Esophagus squamous epithelium (tissue), 5 donors: ENCODE results near the gene COPS7A. TPM values are rescaled to one million over a fixed set of nuclear protein-coding genes. Genes with fewer than 3 reads are reported as not detected.

Experiments used
- DNase-seq: peaks from one replicate; lab custom pipeline; 2025; lab: John Stamatoyannopoulos, UW
- H3K27ac ChIP-seq, 4 donors: fragments of 200-600 bp; sonication (generic); one replicate each; pipeline ENCODE4 v1.5.1; 2016 to 2019; ENCODE audit warnings: mild to moderate bottlenecking in 1 of 4
- H3K27me3 ChIP-seq, 4 donors: fragments of 200-600 bp; sonication (generic); 1 replicate in 3 of 4; 2 replicates in 1 of 4; pipeline versions ENCODE4 v1.5.1 to v1.6.0; 2017 to 2021; ENCODE audit warnings: antibody characterized with exemption in 1 of 4
- H3K36me3 ChIP-seq, 3 donors: fragments of 200-600 bp; sonication (generic); one replicate each; pipeline ENCODE4 v1.5.1; 2016 to 2019
- H3K4me1 ChIP-seq, 3 donors: fragments of 200-600 bp; sonication (generic); one replicate each; pipeline ENCODE4 v1.5.1; 2017 to 2019
- H3K4me3 ChIP-seq, 4 donors: fragments of 200-600 bp; sonication (generic); 1 replicate in 3 of 4; 2 replicates in 1 of 4; pipeline ENCODE4 v1.5.1; 2016 to 2019; ENCODE audit warnings: mild to moderate bottlenecking in 2 of 4, moderate library complexity in 1 of 4
- H3K9me3 ChIP-seq, 3 donors: fragments of 200-600 bp; sonication (generic); one replicate each; pipeline ENCODE4 v1.5.1; 2016 to 2019
- CTCF ChIP-seq, 6 experiments: fragments of 450-650 bp in 4 of 6; fragments of 200-600 bp in 2 of 6; sonication (generic) in 2 of 6; IDR thresholded peaks; one replicate each; pipeline ENCODE4 v1.5.1; 2016 to 2019; ENCODE audit warnings: antibody characterized with exemption in 6 of 6, mild to moderate bottlenecking in 4 of 6, moderate library complexity in 4 of 6
- POLR2A ChIP-seq, 4 donors: fragments of 450-650 bp; IDR thresholded peaks; one replicate each; pipeline ENCODE4 v1.6.1; 2017; ENCODE audit warnings: antibody characterized with exemption in 4 of 4, mild to moderate bottlenecking in 4 of 4, moderate library complexity in 3 of 4
- WGBS, 2 donors: methylation state at CpG; one replicate each; pipeline ENCODE4 v1.1.5; 2018; 5-methylcytosine and 5-hydroxymethylcytosine counted together
- intact Hi-C: fragments of 100-400 bp; cut with DNase I; formaldehyde crosslinking; loops from one replicate; pipeline ENCODE4 v1.15.0; 2022
- small RNA-seq, 4 donors: library from RNA; depleted of rRNA; stranded (forward); fragments of <200 nt; gene quantifications; one replicate each; pipeline ENCODE3, GENCODE V24; 2016
- total RNA-seq, 4 donors: library from RNA; depleted of rRNA; stranded (reverse); fragments of >200 nt; gene quantifications; one replicate each; pipeline ENCODE4 v1.1.0, GENCODE V29; 2016
- donor health status: DM: yes; HTN: yes; CAD: no.

The COPS7A gene
- total RNA-seq, 4 donors from 2014 or later, result 39.6 to 57.5 (median 49.1) TPM

GRCh38 chr12:6779708-6780432 is 56.0 kb downstream of the COPS7A start:
- no peak for DNase-seq
- Histone ChIP-seq H3K9me3 (no peaks in the 10 kb centered on the region), H3K27me3 (peaks cover 0 to 3% (median 0%) of the 10 kb centered on the region in 4 donors), H3K27ac (peak overlapping the region in 2 of 4 donors; percentile 67 to 79), H3K36me3 (no peaks in the 10 kb centered on the region), H3K4me3 (no peak overlapping the region), H3K4me1 (peaks cover 9 to 21% (median 11%) of the 10 kb centered on the region in 3 donors)
- TF ChIP-seq POLR2A (IDR thresholded peaks at IDR 0.05) (no peak), CTCF (IDR thresholded peaks at IDR 0.05) (no peak)
- 74 to 81% methylated on average over 5 to 6 of the region's 6 CpGs for WGBS, 2 donors
- intact Hi-C loops, result no loop called here

- Histone ChIP-seq H3K27ac (no peak overlapping the region), H3K36me3 (no peaks in the 10 kb centered on the region), H3K9me3 (no peaks in the 10 kb centered on the region), H3K27me3 (peaks cover 0 to 3% (median 0%) of the 10 kb centered on the region in 4 donors), H3K4me3 (no peak overlapping the region), H3K4me1 (peaks cover 9 to 21% (median 11%) of the 10 kb centered on the region in 3 donors)
- WGBS, 2 donors, result 78 to 80% methylated on average over 6 of the region's 6 CpGs
- intact Hi-C loops, result no loop called here
- TF ChIP-seq POLR2A (IDR thresholded peaks at IDR 0.05) (no peak), CTCF (IDR thresholded peaks at IDR 0.05) (no peak)
- DNase-seq, result no peak
These were observed 56.7 kb downstream of the COPS7A start for GRCh38 chr12:6780573-6780972.

Small RNAs within 50 kb of the gene (small RNA-seq; reads per million reads assigned to genes)
- 0 reads per million in 4 donors for gene RNU6-781P

Other genes starting within 250 kb of the COPS7A start
- gene MRPL51, start 230.8 kb upstream of the COPS7A start, total RNA-seq, result 10 to 100 TPM; 36.3 to 95.5 (median 72.6) TPM
- gene NCAPD2, start 229.9 kb upstream of the COPS7A start, total RNA-seq, result 10 to 100 TPM; 25.6 to 73.2 (median 55.9) TPM
- 1,000 to 10,000 TPM; 2,526 to 4,151 (median 3,597) TPM for gene GAPDH, start 189.5 kb upstream of the COPS7A start, total RNA-seq
- gene IFFO1, start 168.0 kb upstream of the COPS7A start, total RNA-seq, result 1 to 10 TPM in 3 of 4 donors, under 1 TPM in 1; 0.76 to 7.4 (median 2.7) TPM
- 10 to 100 TPM; 36.0 to 51.9 (median 48.2) TPM for gene NOP2, start 155.8 kb upstream of the COPS7A start, total RNA-seq
- gene CHD4, start 116.7 kb upstream of the COPS7A start, total RNA-seq, result 100 to 1,000 TPM; 116 to 165 (median 127) TPM
- 10 to 100 TPM; 12.8 to 46.0 (median 17.4) TPM for gene LPAR5, start 88.1 kb upstream of the COPS7A start, total RNA-seq
- 1 to 10 TPM in 2 of 4 donors, under 1 TPM in 1, not detected in 1; 0.35 to 4.0 (median 3.2) TPM for gene ACRBP, start 76.6 kb upstream of the COPS7A start, total RNA-seq
- 10 to 100 TPM in 3 of 4 donors, 1 to 10 TPM in 1; 8.3 to 37.0 (median 26.9) TPM for gene ING4, start 60.9 kb upstream of the COPS7A start, total RNA-seq
- gene ZNF384, start 34.7 kb upstream of the COPS7A start, total RNA-seq, result 10 to 100 TPM; 19.6 to 36.2 (median 26.8) TPM
- under 1 TPM in 2 of 4 donors, not detected in 2; 0.11 to 0.19 TPM for gene PIANP, start 23.2 kb upstream of the COPS7A start, total RNA-seq
- 100 to 1,000 TPM; 158 to 170 (median 162) TPM for gene MLF2, start 29.1 kb downstream of the COPS7A start, total RNA-seq
- 100 to 1,000 TPM in 3 of 4 donors, 10 to 100 TPM in 1; 78.2 to 149 (median 123) TPM for gene PTMS, start 42.3 kb downstream of the COPS7A start, total RNA-seq
- gene LAG3, start 48.5 kb downstream of the COPS7A start, total RNA-seq, result under 1 TPM in 3 of 4 donors, not detected in 1; 0.35 to 0.76 (median 0.50) TPM
- 10 to 100 TPM in 1 of 4 donors, 1 to 10 TPM in 3; 1.2 to 11.8 (median 5.0) TPM for gene CD4, start 65.5 kb downstream of the COPS7A start, total RNA-seq
- gene GPR162, start 97.8 kb downstream of the COPS7A start, total RNA-seq, result 1 to 10 TPM in 3 of 4 donors, not detected in 1; 1.3 to 2.3 (median 1.5) TPM
- gene P3H3, start 104.4 kb downstream of the COPS7A start, total RNA-seq, result 1 to 10 TPM; 2.6 to 6.6 (median 4.4) TPM
- under 1 TPM in 1 of 4 donors, not detected in 3; 0.76 TPM for gene GNB3, start 116.9 kb downstream of the COPS7A start, total RNA-seq
- gene CDCA3, start 127.2 kb downstream of the COPS7A start, total RNA-seq, result 10 to 100 TPM in 3 of 4 donors, 1 to 10 TPM in 1; 5.9 to 20.0 (median 12.8) TPM
- 10 to 100 TPM; 50.6 to 60.0 (median 54.0) TPM for gene USP5, start 128.1 kb downstream of the COPS7A start, total RNA-seq
- gene TPI1, start 143.5 kb downstream of the COPS7A start, total RNA-seq, result 100 to 1,000 TPM; 547 to 938 (median 723) TPM
- gene SPSB2, start 149.3 kb downstream of the COPS7A start, total RNA-seq, result 10 to 100 TPM in 1 of 4 donors, 1 to 10 TPM in 3; 4.3 to 15.8 (median 7.9) TPM
- gene LRRC23, start 180.8 kb downstream of the COPS7A start, total RNA-seq, result 1 to 10 TPM; 2.3 to 5.9 (median 4.8) TPM
- gene ENO2, start 190.5 kb downstream of the COPS7A start, total RNA-seq, result 1 to 10 TPM; 5.0 to 8.0 (median 5.5) TPM
- gene ATN1, start 203.9 kb downstream of the COPS7A start, total RNA-seq, result 10 to 100 TPM; 12.2 to 28.8 (median 22.2) TPM
- gene RNU7-1, start 219.8 kb downstream of the COPS7A start, total RNA-seq, result not detected
- 100 to 1,000 TPM; 110 to 377 (median 156) TPM for gene C12orf57, start 220.0 kb downstream of the COPS7A start, total RNA-seq
- 10 to 100 TPM; 11.0 to 29.7 (median 21.5) TPM for gene PTPN6, start 227.3 kb downstream of the COPS7A start, total RNA-seq
- gene PHB2, start 246.6 kb downstream of the COPS7A start, total RNA-seq, result 100 to 1,000 TPM; 127 to 259 (median 241) TPM
- 10 to 100 TPM; 16.1 to 39.5 (median 36.2) TPM for gene EMG1, start 246.9 kb downstream of the COPS7A start, total RNA-seq